HepG2 (cell line): ENCODE measurements around the gene CASKIN1. TPM values are rescaled to one million over a fixed set of nuclear protein-coding genes. Genes with fewer than 3 reads are reported as not detected.

ENCODE experiments used
- CHD2 ChIP-seq: IDR thresholded peaks from 2 replicates; pipeline ENCODE4 v1.6.1; 2011; ENCODE audit warnings: low read depth, low read length, improper control_type of control experiment
- CREM ChIP-seq, 2 experiments: sonication (generic) in 1 of 2; formaldehyde crosslinking in 1 of 2; IDR thresholded peaks; 2 replicates each; pipeline versions ENCODE4 v1.4.0 to v1.6.1; 2016 to 2020; ENCODE audit warnings: antibody characterized with exemption in 1 of 2, mild to moderate bottlenecking in 1 of 2, missing genetic modification reagents in 1 of 2
- HNRNPUL1 ChIP-seq: fragments of 200-400 bp; formaldehyde crosslinking; IDR thresholded peaks from 2 replicates; pipeline ENCODE4 v1.6.1; 2017; ENCODE audit warnings: low read depth, mild to moderate bottlenecking, low read length, moderate library complexity
- KDM5B ChIP-seq: sonication (generic); formaldehyde crosslinking; IDR thresholded peaks from 2 replicates; pipeline ENCODE4 v1.4.0; 2020; ENCODE audit warnings: missing genetic modification reagents, mild to moderate bottlenecking, borderline replicate concordance
- KLF11 ChIP-seq: IDR thresholded peaks from 2 replicates; pipeline ENCODE4 v1.6.1; 2016; ENCODE audit warnings: missing compliant biosample characterization
- SAFB2 ChIP-seq: sonication (generic); formaldehyde crosslinking; IDR thresholded peaks from 2 replicates; pipeline ENCODE4 v1.5.1; 2020; ENCODE audit warnings: missing genetic modification reagents, low read depth, mild to moderate bottlenecking, borderline replicate concordance
- TBX3 ChIP-seq: fragments of 450-650 bp; IDR thresholded peaks from 2 replicates; pipeline ENCODE4 v1.6.1; 2017; ENCODE audit warnings: antibody characterized with exemption, mild to moderate bottlenecking, inconsistent platforms, borderline replicate concordance
- ZBTB1 ChIP-seq: sonication (generic); formaldehyde crosslinking; IDR thresholded peaks from 2 replicates; pipeline ENCODE4 v1.4.0; 2020; ENCODE audit warnings: missing genetic modification reagents, borderline replicate concordance
- ZNF17 ChIP-seq: sonication (generic); formaldehyde crosslinking; IDR thresholded peaks from 2 replicates; pipeline ENCODE4 v1.5.0; 2020; ENCODE audit warnings: mild to moderate bottlenecking, missing genetic modification reagents
- ZNF367 ChIP-seq: sonication (generic); formaldehyde crosslinking; IDR thresholded peaks from 2 replicates; pipeline ENCODE4 v1.4.0; 2020; ENCODE audit warnings: missing genetic modification reagents, borderline replicate concordance
- ZNF549 ChIP-seq: sonication (generic); formaldehyde crosslinking; IDR thresholded peaks from 2 replicates; pipeline ENCODE4 v1.5.0; 2020; ENCODE audit warnings: missing genetic modification reagents
- ZNF577 ChIP-seq: sonication (generic); formaldehyde crosslinking; IDR thresholded peaks from 2 replicates; pipeline ENCODE4 v1.4.0; 2020; ENCODE audit warnings: mild to moderate bottlenecking, low read depth, missing genetic modification reagents, borderline replicate concordance
- polyA plus RNA-seq, 8 experiments: library from polyadenylated mRNA; depleted of rRNA in 3 of 8; stranded (reverse) in 7 of 8; unstranded in 1 of 8; fragments of >200 nt; fragmentation: Illumina TruSeq in 4 of 8; extraction: Trizol in 4 of 8; gene quantifications; 2 replicates each; pipeline versions ENCODE4 v1.2.1 to v1.2.3, GENCODE V29; 2011 to 2016; ENCODE audit warnings: low read depth in 4 of 8, missing spikeins in 1 of 8, mixed read lengths in 1 of 8; ENCODE audit not compliant: insufficient read depth in 1 of 8
- total RNA-seq, 5 experiments: library from RNA; depleted of rRNA; stranded (reverse); fragments of >200 nt; fragmentation: Illumina TruSeq; extraction: Trizol; gene quantifications; 2 replicates each; pipeline ENCODE4 v1.2.3, GENCODE V29; 2016; ENCODE audit warnings: low read depth in 1 of 5
- TF ChIP-seq, protein P1 (sequence below), 2 experiments: IDR thresholded peaks; 2 replicates each; pipeline ENCODE4 v1.6.1; 2011 to 2012; ENCODE audit warnings: low read length in 2 of 2, borderline replicate concordance in 1 of 2, low read depth in 1 of 2, mild to moderate bottlenecking in 1 of 2, moderate library complexity in 1 of 2
- TF ChIP-seq, protein P2 (sequence below): sonication (generic); formaldehyde crosslinking; conservative IDR thresholded peaks from 2 replicates; pipeline ENCODE4 v1.4.0; 2020; ENCODE audit warnings: missing genetic modification reagents
- TF ChIP-seq, protein P3 (sequence below): sonication (generic); formaldehyde crosslinking; IDR thresholded peaks from 2 replicates; pipeline ENCODE4 v1.5.1; 2020; ENCODE audit warnings: missing genetic modification reagents, mild to moderate bottlenecking, borderline replicate concordance
- TF ChIP-seq, protein P4 (sequence below): sonication (generic); formaldehyde crosslinking; IDR thresholded peaks from 2 replicates; pipeline ENCODE4 v1.4.0; 2020; ENCODE audit warnings: mild to moderate bottlenecking, missing genetic modification reagents
- TF ChIP-seq, protein P5 (sequence below): sonication (generic); formaldehyde crosslinking; IDR thresholded peaks from 2 replicates; pipeline ENCODE4 v1.5.0; 2020; ENCODE audit warnings: mild to moderate bottlenecking, missing genetic modification reagents

CASKIN1 gene
- total and polyA plus RNA-seq, 2 of the 13 experiments (the other 11 are each of a cell fraction or from before 2014, with no cell fraction given) = 1.2 to 2.2 TPM

DNA sequence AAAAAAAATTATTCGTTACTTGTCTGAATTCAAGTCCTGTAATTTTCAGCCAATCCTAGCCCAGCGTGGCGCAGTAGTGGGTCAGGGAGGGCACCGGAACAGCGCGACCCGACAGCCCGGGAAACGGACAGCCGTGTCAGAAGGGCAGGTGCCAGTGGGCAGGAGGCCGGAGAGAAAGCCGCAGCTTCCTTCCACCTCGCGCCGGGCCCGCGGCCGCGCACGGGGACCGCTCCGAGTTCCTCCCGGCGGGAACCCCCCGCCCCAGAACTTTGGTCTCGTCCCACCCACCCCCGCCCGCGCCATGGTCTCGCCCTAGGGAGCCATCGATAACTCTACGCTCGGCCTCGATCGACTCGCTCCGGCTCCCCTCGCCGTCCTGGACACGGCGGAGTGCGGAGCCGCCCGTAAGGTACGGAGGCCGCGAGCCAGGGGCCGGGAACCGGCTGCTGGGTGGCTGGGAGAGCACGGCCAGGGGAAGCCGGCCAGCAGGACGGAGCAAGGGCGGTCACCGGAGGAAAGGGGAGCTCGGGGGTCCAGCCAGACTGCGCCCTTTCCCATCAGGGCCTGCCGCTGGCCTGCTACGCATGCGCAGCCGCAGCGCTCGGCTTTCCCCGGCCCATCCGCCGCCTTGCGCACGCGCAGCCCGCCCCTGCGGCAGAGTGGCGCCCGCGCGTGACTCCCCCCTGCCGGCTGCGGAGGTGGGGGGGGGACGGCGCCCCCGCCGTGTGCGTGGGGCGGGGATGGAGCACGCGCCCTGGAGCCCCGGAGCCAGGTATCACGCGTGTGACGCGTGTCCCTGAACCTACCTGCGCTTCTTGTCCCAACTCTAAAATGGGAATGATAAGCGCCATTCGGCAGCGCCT lies 8.9 kb upstream of the CASKIN1 start, which contains the start of gene MLST8 (continued):
- TF ChIP-seq, protein P1, sequence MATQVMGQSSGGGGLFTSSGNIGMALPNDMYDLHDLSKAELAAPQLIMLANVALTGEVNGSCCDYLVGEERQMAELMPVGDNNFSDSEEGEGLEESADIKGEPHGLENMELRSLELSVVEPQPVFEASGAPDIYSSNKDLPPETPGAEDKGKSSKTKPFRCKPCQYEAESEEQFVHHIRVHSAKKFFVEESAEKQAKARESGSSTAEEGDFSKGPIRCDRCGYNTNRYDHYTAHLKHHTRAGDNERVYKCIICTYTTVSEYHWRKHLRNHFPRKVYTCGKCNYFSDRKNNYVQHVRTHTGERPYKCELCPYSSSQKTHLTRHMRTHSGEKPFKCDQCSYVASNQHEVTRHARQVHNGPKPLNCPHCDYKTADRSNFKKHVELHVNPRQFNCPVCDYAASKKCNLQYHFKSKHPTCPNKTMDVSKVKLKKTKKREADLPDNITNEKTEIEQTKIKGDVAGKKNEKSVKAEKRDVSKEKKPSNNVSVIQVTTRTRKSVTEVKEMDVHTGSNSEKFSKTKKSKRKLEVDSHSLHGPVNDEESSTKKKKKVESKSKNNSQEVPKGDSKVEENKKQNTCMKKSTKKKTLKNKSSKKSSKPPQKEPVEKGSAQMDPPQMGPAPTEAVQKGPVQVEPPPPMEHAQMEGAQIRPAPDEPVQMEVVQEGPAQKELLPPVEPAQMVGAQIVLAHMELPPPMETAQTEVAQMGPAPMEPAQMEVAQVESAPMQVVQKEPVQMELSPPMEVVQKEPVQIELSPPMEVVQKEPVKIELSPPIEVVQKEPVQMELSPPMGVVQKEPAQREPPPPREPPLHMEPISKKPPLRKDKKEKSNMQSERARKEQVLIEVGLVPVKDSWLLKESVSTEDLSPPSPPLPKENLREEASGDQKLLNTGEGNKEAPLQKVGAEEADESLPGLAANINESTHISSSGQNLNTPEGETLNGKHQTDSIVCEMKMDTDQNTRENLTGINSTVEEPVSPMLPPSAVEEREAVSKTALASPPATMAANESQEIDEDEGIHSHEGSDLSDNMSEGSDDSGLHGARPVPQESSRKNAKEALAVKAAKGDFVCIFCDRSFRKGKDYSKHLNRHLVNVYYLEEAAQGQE (IDR thresholded peaks at IDR 0.05; ENCODE audit: borderline replicate concordance in 1 of 2, low read depth in 1 of 2, low read length in 2 of 2) = peak in 1 of 2 experiments; percentile 61; a peak in 1 of 4 replicates
- TF ChIP-seq CREM (IDR thresholded peaks at IDR 0.05) = peak; percentile 22; the same call in 1 of the 2 replicates
- TF ChIP-seq CREM (CRISPR knock-in tag; IDR thresholded peaks at IDR 0.05) = no peak
- TF ChIP-seq, protein P2, sequence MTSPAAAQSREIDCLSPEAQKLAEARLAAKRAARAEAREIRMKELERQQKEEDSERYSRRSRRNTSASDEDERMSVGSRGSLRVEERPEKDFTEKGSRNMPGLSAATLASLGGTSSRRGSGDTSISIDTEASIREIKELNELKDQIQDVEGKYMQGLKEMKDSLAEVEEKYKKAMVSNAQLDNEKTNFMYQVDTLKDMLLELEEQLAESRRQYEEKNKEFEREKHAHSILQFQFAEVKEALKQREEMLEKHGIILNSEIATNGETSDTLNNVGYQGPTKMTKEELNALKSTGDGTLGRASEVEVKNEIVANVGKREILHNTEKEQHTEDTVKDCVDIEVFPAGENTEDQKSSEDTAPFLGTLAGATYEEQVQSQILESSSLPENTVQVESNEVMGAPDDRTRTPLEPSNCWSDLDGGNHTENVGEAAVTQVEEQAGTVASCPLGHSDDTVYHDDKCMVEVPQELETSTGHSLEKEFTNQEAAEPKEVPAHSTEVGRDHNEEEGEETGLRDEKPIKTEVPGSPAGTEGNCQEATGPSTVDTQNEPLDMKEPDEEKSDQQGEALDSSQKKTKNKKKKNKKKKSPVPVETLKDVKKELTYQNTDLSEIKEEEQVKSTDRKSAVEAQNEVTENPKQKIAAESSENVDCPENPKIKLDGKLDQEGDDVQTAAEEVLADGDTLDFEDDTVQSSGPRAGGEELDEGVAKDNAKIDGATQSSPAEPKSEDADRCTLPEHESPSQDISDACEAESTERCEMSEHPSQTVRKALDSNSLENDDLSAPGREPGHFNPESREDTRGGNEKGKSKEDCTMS (CRISPR knock-in tag) = no peak
- no peak for TF ChIP-seq TBX3
- no peak for TF ChIP-seq HNRNPUL1
- TF ChIP-seq, protein P3, sequence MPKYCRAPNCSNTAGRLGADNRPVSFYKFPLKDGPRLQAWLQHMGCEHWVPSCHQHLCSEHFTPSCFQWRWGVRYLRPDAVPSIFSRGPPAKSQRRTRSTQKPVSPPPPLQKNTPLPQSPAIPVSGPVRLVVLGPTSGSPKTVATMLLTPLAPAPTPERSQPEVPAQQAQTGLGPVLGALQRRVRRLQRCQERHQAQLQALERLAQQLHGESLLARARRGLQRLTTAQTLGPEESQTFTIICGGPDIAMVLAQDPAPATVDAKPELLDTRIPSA (CRISPR knock-in tag) = no peak
- TF ChIP-seq ZNF367 (CRISPR knock-in tag) = no peak
- TF ChIP-seq CHD2 = no peak
- 0 out of 2 replicates have a peak, but pooled peaks have one; percentile 23 for TF ChIP-seq ZNF17 (CRISPR knock-in tag)
- TF ChIP-seq ZNF549 (CRISPR knock-in tag) = no peak
- TF ChIP-seq ZNF577 (CRISPR knock-in tag) = 0 out of 2 replicates have a peak, but pooled peaks have one; percentile 41
- TF ChIP-seq, protein P4, sequence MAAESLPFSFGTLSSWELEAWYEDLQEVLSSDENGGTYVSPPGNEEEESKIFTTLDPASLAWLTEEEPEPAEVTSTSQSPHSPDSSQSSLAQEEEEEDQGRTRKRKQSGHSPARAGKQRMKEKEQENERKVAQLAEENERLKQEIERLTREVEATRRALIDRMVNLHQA (CRISPR knock-in tag) = no peak
- 0 out of 2 replicates have a peak, but pooled peaks have one; percentile 76 for TF ChIP-seq ZBTB1 (CRISPR knock-in tag)
- no peak; the same call in 1 of the 2 replicates for TF ChIP-seq KLF11 (CRISPR knock-in tag)
- TF ChIP-seq, protein P5, sequence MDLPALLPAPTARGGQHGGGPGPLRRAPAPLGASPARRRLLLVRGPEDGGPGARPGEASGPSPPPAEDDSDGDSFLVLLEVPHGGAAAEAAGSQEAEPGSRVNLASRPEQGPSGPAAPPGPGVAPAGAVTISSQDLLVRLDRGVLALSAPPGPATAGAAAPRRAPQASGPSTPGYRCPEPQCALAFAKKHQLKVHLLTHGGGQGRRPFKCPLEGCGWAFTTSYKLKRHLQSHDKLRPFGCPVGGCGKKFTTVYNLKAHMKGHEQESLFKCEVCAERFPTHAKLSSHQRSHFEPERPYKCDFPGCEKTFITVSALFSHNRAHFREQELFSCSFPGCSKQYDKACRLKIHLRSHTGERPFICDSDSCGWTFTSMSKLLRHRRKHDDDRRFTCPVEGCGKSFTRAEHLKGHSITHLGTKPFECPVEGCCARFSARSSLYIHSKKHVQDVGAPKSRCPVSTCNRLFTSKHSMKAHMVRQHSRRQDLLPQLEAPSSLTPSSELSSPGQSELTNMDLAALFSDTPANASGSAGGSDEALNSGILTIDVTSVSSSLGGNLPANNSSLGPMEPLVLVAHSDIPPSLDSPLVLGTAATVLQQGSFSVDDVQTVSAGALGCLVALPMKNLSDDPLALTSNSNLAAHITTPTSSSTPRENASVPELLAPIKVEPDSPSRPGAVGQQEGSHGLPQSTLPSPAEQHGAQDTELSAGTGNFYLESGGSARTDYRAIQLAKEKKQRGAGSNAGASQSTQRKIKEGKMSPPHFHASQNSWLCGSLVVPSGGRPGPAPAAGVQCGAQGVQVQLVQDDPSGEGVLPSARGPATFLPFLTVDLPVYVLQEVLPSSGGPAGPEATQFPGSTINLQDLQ = 0 out of 2 replicates have a peak, but pooled peaks have one; percentile 49
- no peak for TF ChIP-seq SAFB2 (CRISPR knock-in tag)
- TF ChIP-seq KDM5B (CRISPR knock-in tag) = peak; percentile 83; the same call in 1 of the 2 replicates
